Stimulated activated CD8-positive, alpha-beta memory T cell treated with anti-CD3 and anti-CD28 coated beads, Interleukin-12 subunit alpha, Interleukin-12 subunit beta, amount 100 ng/mL, for 24 hours (primary cell): ENCODE data around the gene ITGAD.

ENCODE experiments used
- DNase-seq: peaks from one replicate; pipeline ENCODE4 v3.0.0-alpha.2; 2020; ENCODE audit errors: extremely low read depth

The ITGAD gene

DNA sequence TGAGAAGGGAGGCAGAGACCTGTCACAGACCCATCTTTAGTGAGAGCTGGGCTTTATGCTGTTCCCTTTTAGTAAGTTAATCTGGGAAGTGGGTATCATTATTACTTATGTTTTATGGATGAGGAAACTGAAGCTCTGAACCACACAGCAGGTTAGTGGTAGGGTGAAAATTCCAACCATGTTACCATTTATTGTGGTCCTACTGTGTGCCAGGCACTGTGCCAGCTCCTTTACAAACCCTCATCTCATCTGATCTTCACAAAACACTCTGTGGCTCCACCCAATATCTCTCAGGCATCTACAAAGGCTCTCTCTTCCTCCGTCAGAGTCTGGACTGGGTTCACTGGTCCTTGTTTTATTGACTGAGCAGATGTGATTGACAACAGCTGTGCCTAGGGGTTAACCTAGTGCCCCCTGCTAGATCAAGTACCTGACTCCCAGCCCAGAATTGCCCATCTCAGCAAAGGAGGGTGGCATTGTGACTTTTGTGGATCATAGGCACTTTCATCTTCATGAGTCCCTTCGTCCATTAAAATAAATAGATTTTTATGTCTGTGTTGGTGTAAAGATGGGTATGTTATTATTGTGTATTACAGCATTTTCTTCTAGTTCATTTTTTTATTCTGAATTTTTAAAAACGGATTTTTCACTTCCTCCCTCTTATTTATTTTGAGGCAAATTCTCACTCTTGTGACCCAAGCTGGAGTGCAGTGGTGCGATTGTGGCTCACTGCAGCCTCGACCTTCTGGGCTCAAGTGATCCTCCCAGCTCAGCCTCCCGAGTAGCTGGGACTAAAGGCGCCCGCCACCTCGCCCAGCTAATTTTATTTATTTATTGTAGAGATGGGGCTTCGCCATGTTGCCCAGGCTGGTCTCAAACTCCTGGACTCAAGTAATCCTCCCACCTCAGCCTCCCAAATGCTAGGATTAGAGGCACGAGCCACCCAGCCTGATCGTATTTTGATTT lies 81.9 kb downstream of the ITGAD start:
- DNase-seq, result no peak

DNA sequence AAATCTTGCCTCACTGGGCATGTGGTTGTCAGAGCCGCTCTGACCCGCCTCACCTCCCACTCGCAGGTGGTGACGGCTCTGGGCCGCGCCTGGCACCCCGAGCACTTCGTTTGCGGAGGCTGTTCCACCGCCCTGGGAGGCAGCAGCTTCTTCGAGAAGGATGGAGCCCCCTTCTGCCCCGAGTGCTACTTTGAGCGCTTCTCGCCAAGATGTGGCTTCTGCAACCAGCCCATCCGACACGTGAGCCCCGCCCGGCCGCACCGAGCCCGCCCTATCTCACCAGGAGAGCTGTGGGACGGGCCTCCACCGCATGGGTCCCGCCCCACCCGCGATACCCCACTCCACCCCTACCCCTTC lies 82.8 kb downstream of the ITGAD start:
- no peak for DNase-seq
